ENCODE data around the gene FGD3. TPM values are rescaled to one million over a fixed set of nuclear protein-coding genes. Genes with fewer than 3 reads are reported as not detected.

FGD3 gene
- polyA plus RNA-seq, 6 donors from 2014 or later: 37.0 to 115 (median 65.8) TPM

- ATAC-seq (ENCODE audit: low read depth in 2 of 2) (no peak), DNase-seq (no peak)
- Mint-ChIP-seq H3K27me3 (no peaks in the 10 kb centered on the region), H3K36me3 (peaks cover 9 to 13% of the 10 kb centered on the region in 2 donors), H3K4me1 (peaks cover 61 to 82% (median 74%) of the 10 kb centered on the region in 3 donors), H3K4me3 (no peak overlapping the region), H3K9me3 (no peaks in the 10 kb centered on the region), H3K27ac (peak overlapping the region in 3 of 6 donors; percentile 47 to 91 (median 76))
Measured at GRCh38 chr9:92974761-92975755, 27.7 kb downstream of the FGD3 start.

DNA sequence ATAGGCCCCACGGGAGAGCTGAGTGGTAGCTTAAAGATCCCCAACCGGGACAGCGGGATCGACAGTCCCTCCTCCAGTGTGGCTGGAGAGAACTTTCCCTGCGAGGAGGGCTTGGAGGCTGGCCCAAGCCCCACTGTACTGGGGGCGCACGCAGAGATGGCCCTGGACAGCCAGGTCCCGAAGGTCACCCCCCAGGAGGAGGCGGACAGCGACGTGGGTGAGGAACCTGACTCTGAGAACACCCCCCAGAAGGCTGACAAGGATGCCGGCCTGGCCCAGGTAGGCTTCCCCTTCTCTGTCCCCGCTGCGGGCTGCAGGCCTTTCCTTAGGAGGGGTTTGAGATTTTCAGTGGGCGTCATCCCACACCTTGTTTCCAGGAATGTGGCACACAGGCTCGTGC lies 29.1 kb downstream of the FGD3 start:
- H3K9me3 Mint-ChIP-seq: no peaks in the 10 kb centered on the region
- peak overlapping the region in 1 of 6 donors; percentile 37 for H3K27ac Mint-ChIP-seq
- no peak for ATAC-seq (ENCODE audit: low read depth in 2 of 2)
- H3K27me3 Mint-ChIP-seq: no peaks in the 10 kb centered on the region
- peak overlapping the region in 1 of 8 donors; percentile 9 for H3K4me3 Mint-ChIP-seq
- peaks cover 60 to 79% (median 71%) of the 10 kb centered on the region in 3 donors for H3K4me1 Mint-ChIP-seq
- H3K36me3 Mint-ChIP-seq: peaks cover 9 to 19% of the 10 kb centered on the region in 2 donors
- DNase-seq: no peak

DNA sequence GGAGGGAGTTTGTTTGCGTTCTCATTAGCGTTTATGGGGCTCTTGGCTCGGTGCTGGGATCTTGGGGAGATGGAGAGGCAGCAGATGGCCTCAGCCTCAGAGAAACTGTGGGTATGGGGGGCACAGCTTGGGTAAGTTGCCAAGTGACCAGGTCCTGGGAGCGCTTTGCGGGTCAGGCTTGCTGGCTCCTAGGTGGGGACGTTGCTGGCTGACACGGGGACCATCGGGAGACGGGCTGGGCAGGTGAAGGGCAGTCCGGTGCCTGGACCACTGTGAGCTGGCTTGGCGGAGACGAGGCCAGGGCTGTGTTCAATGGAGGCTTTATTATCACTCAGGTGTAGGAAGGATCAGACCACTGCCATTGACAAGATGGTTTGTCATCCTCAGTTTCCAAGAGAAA lies 30.0 kb downstream of the FGD3 start:
- Mint-ChIP-seq H3K9me3 (no peaks in the 10 kb centered on the region), H3K36me3 (peaks cover 18 to 27% of the 10 kb centered on the region in 2 donors), H3K4me3 (peak overlapping the region in 3 of 8 donors; percentile 26 to 78 (median 64)), H3K27ac (peak overlapping the region in 4 of 6 donors; percentile 29 to 73 (median 53)), H3K4me1 (peaks cover 59 to 85% (median 73%) of the 10 kb centered on the region in 3 donors), H3K27me3 (no peaks in the 10 kb centered on the region)
- ATAC-seq (ENCODE audit: low read depth in 2 of 2) (no peak), DNase-seq (no peak)

DNA sequence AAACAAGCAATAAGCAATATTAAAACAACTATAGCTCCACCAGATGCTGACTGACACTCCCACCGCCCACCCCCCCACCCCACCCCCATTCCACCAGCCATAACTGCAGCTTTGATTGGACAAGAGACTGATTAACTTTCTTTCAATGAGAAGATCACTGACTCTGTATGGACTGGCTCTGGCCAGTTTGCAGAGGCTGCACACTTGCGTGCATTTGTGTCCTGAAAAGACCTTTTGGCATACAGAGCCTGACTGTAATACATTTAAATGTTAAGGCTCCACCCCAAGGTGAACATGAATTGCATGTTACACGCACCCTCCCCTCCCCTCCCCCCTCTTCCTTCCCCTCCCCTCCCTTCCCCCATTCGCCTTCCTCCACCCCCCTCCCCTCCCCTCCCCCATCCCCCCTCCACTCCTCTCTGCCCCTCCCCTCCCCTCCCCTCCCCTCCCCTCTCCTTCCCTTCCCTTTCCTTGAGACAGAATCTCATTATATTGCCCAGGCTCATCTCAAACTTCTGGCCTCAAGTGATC lies 31.1 kb downstream of the FGD3 start:
- Mint-ChIP-seq H3K36me3 (peaks cover 19 to 30% of the 10 kb centered on the region in 2 donors), H3K9me3 (peaks cover 0 to 2% (median 0%) of the 10 kb centered on the region in 7 donors), H3K27ac (peak overlapping the region in 3 of 6 donors; percentile 35 to 87 (median 49)), H3K4me3 (peak overlapping the region in 5 of 8 donors; percentile 7 to 61 (median 40)), H3K4me1 (peaks cover 50 to 74% (median 67%) of the 10 kb centered on the region in 3 donors), H3K27me3 (no peaks in the 10 kb centered on the region)
- DNase-seq: no peak
- ATAC-seq (ENCODE audit: low read depth in 2 of 2): no peak

DNA sequence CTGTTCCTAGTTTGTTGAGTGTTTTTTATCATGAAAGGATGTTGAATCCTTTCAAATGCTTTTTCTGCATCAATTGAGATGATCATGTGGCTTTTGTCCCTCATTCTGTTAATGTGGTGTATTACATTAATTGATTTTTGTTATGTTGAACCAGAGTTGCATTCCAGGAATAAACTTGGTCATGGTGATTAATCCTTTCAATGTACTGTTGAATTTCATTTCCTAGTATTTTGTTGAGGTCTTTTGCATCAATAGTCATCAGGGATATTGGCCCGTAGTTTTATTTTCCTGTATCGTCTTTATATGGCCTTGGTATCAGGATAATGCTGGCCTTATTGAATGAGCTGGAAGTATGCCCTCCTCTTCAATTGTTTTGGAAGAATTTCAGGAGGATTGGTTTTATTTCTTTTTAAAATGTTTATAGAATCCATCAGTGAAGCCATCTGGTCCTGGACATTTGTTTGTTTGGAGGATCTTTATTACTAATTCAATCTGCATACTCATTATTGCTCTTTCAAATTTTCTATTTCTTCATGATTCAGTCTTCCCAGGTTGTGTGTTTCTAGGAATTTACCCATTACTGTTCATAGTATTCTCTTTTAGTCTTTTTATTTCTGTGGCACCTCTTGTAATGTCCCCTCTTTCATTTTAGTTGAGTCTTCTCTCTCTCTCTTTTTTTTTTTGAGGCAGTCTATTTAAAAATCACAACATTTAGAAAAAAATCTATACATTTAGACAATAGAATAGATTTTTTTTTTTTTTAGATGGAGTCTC lies 32.1 kb downstream of the FGD3 start:
- H3K27ac Mint-ChIP-seq: peak overlapping the region; percentile 15 to 87 (median 62)
- H3K4me3 Mint-ChIP-seq: peak overlapping the region in 7 of 8 donors; percentile 40 to 72 (median 48)
- ATAC-seq (ENCODE audit: low read depth in 2 of 2) (no peak), DNase-seq (no peak)
- peaks cover 44 to 68% (median 59%) of the 10 kb centered on the region in 3 donors for H3K4me1 Mint-ChIP-seq
- peaks cover 19 to 38% of the 10 kb centered on the region in 2 donors for H3K36me3 Mint-ChIP-seq
- no peaks in the 10 kb centered on the region for H3K27me3 Mint-ChIP-seq
- H3K9me3 Mint-ChIP-seq: peaks cover 0 to 5% (median 0%) of the 10 kb centered on the region in 7 donors

- peak in 1 of 2 donors; percentile 41 for ATAC-seq (ENCODE audit: low read depth in 2 of 2)
- peak overlapping the region in 7 of 8 donors; percentile 44 to 78 (median 69) for H3K4me3 Mint-ChIP-seq
- DNase-seq: no peak
- H3K27me3 Mint-ChIP-seq: no peaks in the 10 kb centered on the region
- peak overlapping the region in 2 of 6 donors; percentile 75 to 90 for H3K27ac Mint-ChIP-seq
- peaks cover 19 to 40% of the 10 kb centered on the region in 2 donors for H3K36me3 Mint-ChIP-seq
- peaks cover 41 to 63% (median 60%) of the 10 kb centered on the region in 3 donors for H3K4me1 Mint-ChIP-seq
- peaks cover 0 to 5% (median 0%) of the 10 kb centered on the region in 7 donors for H3K9me3 Mint-ChIP-seq
Measured at GRCh38 chr9:92980085-92980745, 32.9 kb downstream of the FGD3 start.

DNA sequence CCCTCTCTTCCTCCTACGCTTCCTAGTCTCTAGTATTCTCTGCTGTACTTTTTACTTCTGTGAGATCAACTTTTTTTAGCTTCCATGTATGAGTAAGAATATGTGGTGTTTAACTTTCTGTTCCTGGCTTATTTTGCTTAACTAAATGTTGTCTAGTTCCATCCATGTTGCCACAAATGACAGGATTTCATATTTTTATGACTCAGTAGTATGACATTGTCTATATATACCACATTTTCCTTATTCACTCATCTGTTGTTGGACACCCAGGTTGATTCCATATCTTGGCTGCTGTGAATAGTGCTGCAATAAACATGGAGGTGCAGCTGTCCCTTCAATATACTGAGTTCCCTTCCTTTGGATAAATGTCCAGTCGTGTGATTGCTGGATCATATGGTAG lies 34.8 kb downstream of the FGD3 start:
- Mint-ChIP-seq H3K36me3 (peaks cover 14 to 45% of the 10 kb centered on the region in 2 donors), H3K4me1 (peaks cover 48 to 72% (median 59%) of the 10 kb centered on the region in 3 donors), H3K27me3 (no peaks in the 10 kb centered on the region), H3K27ac (no peak overlapping the region), H3K4me3 (peak overlapping the region in 2 of 8 donors; percentile 9 to 17), H3K9me3 (peaks cover 0 to 5% (median 0%) of the 10 kb centered on the region in 7 donors)
- DNase-seq (no peak), ATAC-seq (ENCODE audit: low read depth in 2 of 2) (no peak)

DNA sequence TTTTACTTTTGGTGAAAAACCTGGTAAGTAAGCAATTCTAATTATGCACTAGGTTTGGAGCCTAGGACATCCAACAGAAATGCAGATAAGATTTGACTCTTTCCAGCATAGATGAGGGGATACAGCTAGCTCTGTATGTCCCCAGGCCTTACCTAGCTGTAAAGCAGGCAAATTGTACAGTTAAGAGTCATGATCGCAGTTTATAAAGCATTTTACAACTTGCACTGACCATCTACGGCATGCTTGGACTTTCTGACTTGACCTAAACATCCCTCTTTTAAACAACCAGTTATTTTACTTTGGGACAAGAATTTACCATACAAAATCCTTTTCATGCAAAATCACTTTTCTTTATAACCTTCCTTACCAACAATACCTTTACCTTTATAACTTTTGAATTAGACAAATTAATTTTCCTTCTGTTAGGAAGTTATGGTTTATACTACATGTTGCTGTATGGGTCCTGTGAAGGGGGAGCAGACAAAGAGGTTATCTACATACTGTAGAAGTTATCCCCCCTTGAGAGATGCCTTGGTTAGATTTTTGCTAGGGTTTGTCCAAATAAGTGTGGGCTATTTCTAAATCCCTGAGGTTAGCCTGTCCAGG lies 36.8 kb downstream of the FGD3 start:
- H3K36me3 Mint-ChIP-seq: peaks cover 10 to 39% of the 10 kb centered on the region in 2 donors
- peaks cover 48 to 75% (median 64%) of the 10 kb centered on the region in 3 donors for H3K4me1 Mint-ChIP-seq
- H3K27ac Mint-ChIP-seq: no peak overlapping the region
- H3K9me3 Mint-ChIP-seq: peaks cover 0 to 5% (median 0%) of the 10 kb centered on the region in 7 donors
- no peak overlapping the region for H3K4me3 Mint-ChIP-seq
- no peaks in the 10 kb centered on the region for H3K27me3 Mint-ChIP-seq
- ATAC-seq (ENCODE audit: low read depth in 2 of 2): no peak
- DNase-seq: no peak

DNA sequence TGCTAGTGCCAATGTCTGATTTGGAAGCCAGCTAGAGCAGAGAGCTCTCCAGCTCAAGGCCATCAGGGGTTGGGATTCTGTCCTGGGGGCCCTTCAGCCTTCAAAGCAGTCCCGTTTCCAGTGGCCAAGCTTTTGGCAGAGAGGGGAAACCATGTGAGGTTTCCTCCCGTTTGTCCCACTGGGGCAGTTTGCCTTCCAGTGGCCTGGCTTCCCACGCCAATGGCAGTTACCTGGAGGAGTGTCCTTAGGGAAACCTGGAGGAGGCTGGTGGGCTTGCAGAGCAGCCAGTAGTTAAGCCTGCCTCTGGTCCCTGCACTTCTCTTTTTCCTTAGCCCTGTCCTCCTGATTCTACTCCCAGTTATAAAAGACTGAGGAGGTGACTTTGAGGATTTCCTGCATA lies 37.7 kb downstream of the FGD3 start:
- Mint-ChIP-seq H3K36me3 (peaks cover 10 to 43% of the 10 kb centered on the region in 2 donors), H3K4me3 (peak overlapping the region in 1 of 8 donors; percentile 20), H3K9me3 (peaks cover 0 to 5% (median 0%) of the 10 kb centered on the region in 7 donors), H3K27me3 (no peaks in the 10 kb centered on the region), H3K27ac (peak overlapping the region in 1 of 6 donors; percentile 50), H3K4me1 (peaks cover 48 to 75% (median 64%) of the 10 kb centered on the region in 3 donors)
- ATAC-seq (ENCODE audit: low read depth in 2 of 2) (no peak), DNase-seq (no peak)

GRCh38 chr9:92986176-92987119 lies 39.1 kb downstream of the FGD3 start:
- Mint-ChIP-seq H3K4me3 (no peak overlapping the region), H3K36me3 (peaks cover 9 to 41% of the 10 kb centered on the region in 2 donors), H3K4me1 (peaks cover 54 to 77% (median 67%) of the 10 kb centered on the region in 3 donors), H3K27ac (peak overlapping the region in 5 of 6 donors; percentile 24 to 86 (median 50)), H3K9me3 (peaks cover 0 to 5% (median 0%) of the 10 kb centered on the region in 7 donors), H3K27me3 (no peaks in the 10 kb centered on the region)
- ATAC-seq (ENCODE audit: low read depth in 2 of 2) (peak; percentile 40 to 54), DNase-seq (no peak)

DNA sequence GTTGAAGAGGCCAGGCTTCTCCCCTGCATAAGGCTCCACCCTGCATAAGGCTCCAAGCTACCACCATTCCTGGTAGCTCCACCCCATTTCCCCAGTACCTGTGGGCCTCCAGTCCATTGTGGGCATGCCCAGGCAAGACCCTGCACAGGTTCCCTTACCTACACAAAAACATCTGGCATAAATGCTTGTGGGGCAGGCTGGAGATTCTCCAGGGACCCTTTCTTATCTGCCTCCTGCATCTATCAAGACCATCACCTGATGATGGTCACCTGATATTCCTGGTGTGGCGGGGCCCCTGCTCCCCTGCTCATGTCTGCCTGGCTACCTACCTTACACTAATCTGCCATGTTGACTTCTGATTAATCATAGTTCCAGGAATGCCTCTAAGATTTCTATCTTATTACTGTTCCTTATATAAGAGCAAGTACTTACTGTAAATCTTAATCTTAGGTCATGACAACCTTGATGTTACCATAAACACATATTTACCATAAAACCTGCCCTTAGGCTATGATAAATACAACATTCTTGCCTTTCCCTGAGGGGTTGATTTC lies 41.0 kb downstream of the FGD3 start:
- Mint-ChIP-seq H3K27me3 (no peaks in the 10 kb centered on the region), H3K4me3 (no peak overlapping the region), H3K9me3 (peaks cover 0 to 6% (median 5%) of the 10 kb centered on the region in 7 donors), H3K36me3 (peaks cover 0 to 48% of the 10 kb centered on the region in 2 donors), H3K27ac (peak overlapping the region; percentile 3 to 79 (median 47)), H3K4me1 (peaks cover 61 to 80% (median 76%) of the 10 kb centered on the region in 3 donors)
- DNase-seq: no peak
- no peak for ATAC-seq (ENCODE audit: low read depth in 2 of 2)

Measured in naive B cell (primary cell).